H1 (cell line): ENCODE data around the gene MTURN. TPM values are rescaled to one million over a fixed set of nuclear protein-coding genes. Genes with fewer than 3 reads are reported as not detected.
A peak's percentile ranks its signal among the peaks of the same experiment; 100 is the strongest.

Experiments
- CTCF ChIA-PET: fragments of 300-600 bp; sonication (Branson Sonifier 250); formaldehyde crosslinking; loops from one replicate; lab custom pipeline; 2021; ENCODE audit not compliant: partially characterized antibody; lab: Charles Lee
- POLR2A ChIA-PET: fragments of 300-600 bp; sonication (Branson Sonifier 250); formaldehyde crosslinking; loops from one replicate; lab custom pipeline; 2021; ENCODE audit warnings: inconsistent platforms; ENCODE audit not compliant: partially characterized antibody; lab: Charles Lee
- DNase-seq, 2 experiments: peaks; one replicate each; pipeline versions ENCODE4 v3.0.0 to v3.0.0-alpha.2; 2010 to 2022; ENCODE audit warnings: low spot score in 2 of 2, low read depth in 1 of 2, mixed read lengths in 1 of 2
- FAIRE-seq: peaks from 2 replicates; lab custom pipeline; 2011; peaks lifted over from hg19 to GRCh38; lab: Jason Lieb, UNC
- H2AFZ ChIP-seq: 2 replicates; pipeline ENCODE4 v1.8.1; 2012; ENCODE audit warnings: low read length, inconsistent platforms
- H2AK5ac ChIP-seq: 2 replicates; pipeline ENCODE4 v1.6.1; 2013; ENCODE audit warnings: low read depth, low read length
- H2BK120ac ChIP-seq: replicated peaks from 2 replicates; pipeline ENCODE3; 2013; ENCODE audit warnings: low read depth, low read length, inconsistent platforms
- H2BK12ac ChIP-seq: 2 replicates; pipeline ENCODE4 v1.6.1; 2013; ENCODE audit warnings: low read depth, low read length
- H2BK15ac ChIP-seq: 2 replicates; pipeline ENCODE4 v1.6.1; 2013; ENCODE audit warnings: low read length
- H2BK20ac ChIP-seq: 2 replicates; pipeline ENCODE4 v1.6.1; 2013; ENCODE audit warnings: low read length
- H2BK5ac ChIP-seq: 2 replicates; pipeline ENCODE4 v1.6.1; 2013; ENCODE audit warnings: low read depth, low read length
- H3K14ac ChIP-seq: 2 replicates; pipeline ENCODE4 v1.6.1; 2013; ENCODE audit warnings: inconsistent platforms; ENCODE audit not compliant: insufficient read length
- H3K18ac ChIP-seq: 2 replicates; pipeline ENCODE4 v1.6.1; 2013; ENCODE audit warnings: low read length; ENCODE audit errors: extremely low read depth
- H3K23ac ChIP-seq: 2 replicates; pipeline ENCODE4 v1.6.1; 2013; ENCODE audit warnings: inconsistent platforms; ENCODE audit not compliant: insufficient read length
- H3K23me2 ChIP-seq: 2 replicates; pipeline ENCODE4 v1.6.1; 2013; ENCODE audit warnings: low read depth, low read length
- H3K27ac ChIP-seq: 2 replicates; pipeline ENCODE4 v1.6.1; 2011; ENCODE audit warnings: low read depth, low read length, inconsistent platforms
- H3K27me3 ChIP-seq, 4 experiments: replicated peaks in 1 of 4; 1 replicate in 1 of 4; 2 replicates in 3 of 4; pipeline versions ENCODE4 v1.6.1 to v1.8.1; 2011 to 2013; ENCODE audit warnings: low read length in 3 of 4, mild to moderate bottlenecking in 3 of 4, inconsistent platforms in 2 of 4, mixed read lengths in 2 of 4, moderate library complexity in 1 of 4; ENCODE audit not compliant: control insufficient read depth in 3 of 4, insufficient read depth in 3 of 4; ENCODE audit errors: extremely low read depth in 1 of 4
- H3K36me3 ChIP-seq, 4 experiments: 2 replicates each; pipeline versions ENCODE4 v1.6.1 to v1.8.1; 2011 to 2013; ENCODE audit warnings: mild to moderate bottlenecking in 4 of 4, low read length in 3 of 4, moderate library complexity in 2 of 4, control low read depth in 1 of 4, inconsistent platforms in 1 of 4; ENCODE audit not compliant: insufficient read depth in 4 of 4, control insufficient read depth in 2 of 4
- H3K4ac ChIP-seq: replicated peaks from 2 replicates; pipeline ENCODE3; 2013; ENCODE audit warnings: low read length, low read depth, mixed read lengths, inconsistent platforms; ENCODE audit not compliant: insufficient read length
- H3K4me1 ChIP-seq, 4 experiments: replicated peaks in 1 of 4; 1 replicate in 1 of 4; 2 replicates in 3 of 4; pipeline versions ENCODE4 v1.6.1 to v1.8.1; 2011 to 2013; ENCODE audit warnings: low read length in 3 of 4, inconsistent platforms in 2 of 4, mixed read lengths in 1 of 4; ENCODE audit not compliant: insufficient read depth in 4 of 4, control insufficient read depth in 3 of 4
- H3K4me2 ChIP-seq, 2 experiments: 2 replicates each; pipeline versions ENCODE4 v1.6.1 to v1.8.1; 2011 to 2013; ENCODE audit warnings: low read depth in 2 of 2, low read length in 2 of 2, control low read depth in 1 of 2, inconsistent platforms in 1 of 2, mild to moderate bottlenecking in 1 of 2; ENCODE audit not compliant: insufficient read depth in 1 of 2
- H3K4me3 ChIP-seq, 4 experiments: fragments of 200-600, 300-600 bp in 1 of 4; sonication (generic), shearing (Covaris generic), sonication (Bioruptor Twin) in 1 of 4; 2 replicates each; pipeline versions ENCODE4 v1.5.1 to v1.8.1; 2011 to 2016; ENCODE audit warnings: low read length in 4 of 4, low read depth in 3 of 4, control low read depth in 2 of 4, inconsistent platforms in 2 of 4, mild to moderate bottlenecking in 2 of 4, mixed read lengths in 1 of 4, moderate library complexity in 1 of 4; ENCODE audit not compliant: insufficient read depth in 2 of 4; ENCODE audit errors: extremely low read depth in 1 of 4
- H3K56ac ChIP-seq: replicated peaks from 2 replicates; pipeline ENCODE3; 2013; ENCODE audit warnings: low read depth, mild to moderate bottlenecking, mixed read lengths, low read length, inconsistent platforms; ENCODE audit not compliant: insufficient read length
- H3K79me1 ChIP-seq: 2 replicates; pipeline ENCODE4 v1.6.1; 2013; ENCODE audit warnings: low read depth, low read length, control low read depth
- H3K79me2 ChIP-seq, 2 experiments: 2 replicates each; pipeline versions ENCODE4 v1.6.1 to v1.8.1; 2012 to 2013; ENCODE audit warnings: low read length in 2 of 2, mild to moderate bottlenecking in 2 of 2, inconsistent platforms in 1 of 2; ENCODE audit not compliant: insufficient read depth in 2 of 2, control insufficient read depth in 1 of 2
- H3K9ac ChIP-seq, 4 experiments: replicated peaks in 1 of 4; 1 replicate in 1 of 4; 2 replicates in 3 of 4; pipeline versions ENCODE4 v1.6.1 to v1.8.1; 2011 to 2013; ENCODE audit warnings: low read depth in 3 of 4, low read length in 3 of 4, control low read depth in 2 of 4, mild to moderate bottlenecking in 2 of 4, moderate library complexity in 2 of 4, inconsistent platforms in 1 of 4; ENCODE audit errors: extremely low read depth in 1 of 4
- H3K9me3 ChIP-seq, 2 experiments: 2 replicates each; pipeline versions ENCODE4 v1.6.1 to v1.8.1; 2012 to 2013; ENCODE audit warnings: mild to moderate bottlenecking in 2 of 2, moderate library complexity in 2 of 2, control low read depth in 1 of 2, inconsistent platforms in 1 of 2, low read depth in 1 of 2, low read length in 1 of 2, mixed read lengths in 1 of 2; ENCODE audit not compliant: insufficient read depth in 2 of 2
- H4K20me1 ChIP-seq, 2 experiments: replicated peaks in 1 of 2; 2 replicates each; pipeline versions ENCODE3 to v1.8.1; 2011 to 2013; ENCODE audit warnings: inconsistent platforms in 2 of 2, low read length in 2 of 2, mild to moderate bottlenecking in 1 of 2; ENCODE audit not compliant: insufficient read depth in 2 of 2, control insufficient read depth in 1 of 2
- H4K5ac ChIP-seq: 2 replicates; pipeline ENCODE4 v1.6.1; 2013; ENCODE audit warnings: low read length, low read depth, mixed read lengths, inconsistent platforms; ENCODE audit not compliant: insufficient read length
- H4K8ac ChIP-seq: 2 replicates; pipeline ENCODE4 v1.8.0; 2013; ENCODE audit warnings: mild to moderate bottlenecking, moderate library complexity, low read length, inconsistent platforms; ENCODE audit not compliant: insufficient read depth; ENCODE audit errors: extremely low read depth
- H4K91ac ChIP-seq: replicated peaks from 2 replicates; pipeline ENCODE3; 2013; ENCODE audit warnings: low read length, mixed read lengths, inconsistent platforms; ENCODE audit not compliant: insufficient read length
- CBX8 ChIP-seq: fragments of 300-800, 300-1000 bp; sonication (generic); IDR thresholded peaks from 2 replicates; pipeline ENCODE4 v1.7.1; 2016; ENCODE audit warnings: low read depth, low read length, borderline replicate concordance
- CREB1 ChIP-seq: IDR thresholded peaks from 2 replicates; pipeline ENCODE4 v1.6.1; 2012; ENCODE audit warnings: inconsistent platforms
- CTBP2 ChIP-seq: IDR thresholded peaks from 2 replicates; pipeline ENCODE4 v1.7.0; 2011; ENCODE audit warnings: borderline replicate concordance, mild to moderate bottlenecking, moderate library complexity, mixed read lengths, low read length; ENCODE audit not compliant: insufficient read depth, insufficient read length
- EZH2 ChIP-seq: fragments of 200-600 bp; sonication (generic); IDR thresholded peaks from 2 replicates; pipeline ENCODE4 v1.7.1; 2012; ENCODE audit warnings: low read depth, mild to moderate bottlenecking, moderate library complexity, low read length, inconsistent platforms; ENCODE audit not compliant: severe bottlenecking
- KDM1A ChIP-seq: fragments of 200-600, 300-600 bp; sonication (generic); IDR thresholded peaks from 2 replicates; pipeline ENCODE4 v1.7.1; 2016; ENCODE audit warnings: mild to moderate bottlenecking, low read length, borderline replicate concordance
- MAFK ChIP-seq: IDR thresholded peaks from 2 replicates; pipeline ENCODE4 v1.6.1; 2012; ENCODE audit warnings: low read depth, mild to moderate bottlenecking, improper control_type of control experiment, low read length
- POLR2A ChIP-seq, 2 experiments: IDR thresholded peaks; 1 replicate in 1 of 2; 2 replicates in 1 of 2; pipeline ENCODE4 v1.6.1; 2011; ENCODE audit warnings: low read depth in 2 of 2, low read length in 2 of 2, mild to moderate bottlenecking in 2 of 2; ENCODE audit errors: control extremely low read depth in 1 of 2
- TBP ChIP-seq: IDR thresholded peaks from 2 replicates; pipeline ENCODE4 v1.6.1; 2011; ENCODE audit warnings: low read depth, low read length, improper control_type of control experiment
- TEAD4 ChIP-seq: IDR thresholded peaks from 2 replicates; pipeline ENCODE4 v1.6.1; 2012; ENCODE audit warnings: low read depth, low read length, inconsistent platforms, mixed read lengths
- WGBS, 2 experiments: shearing (Covaris generic) in 1 of 2; methylation state at CpG; one replicate each; pipeline versions ENCODE4 v1.1.6 to v1.1.7; 2013 to 2015; ENCODE audit warnings: low lambda C conversion rate in 2 of 2, mixed read lengths in 2 of 2, inconsistent platforms in 1 of 2, low coverage in 1 of 2, missing lambda C conversion rate in 1 of 2; ENCODE audit not compliant: insufficient replicate concordance in 2 of 2, insufficient coverage in 1 of 2, insufficient read length in 1 of 2; ENCODE audit errors: extremely low coverage in 1 of 2, missing lambda C conversion rate in 1 of 2; 5-methylcytosine and 5-hydroxymethylcytosine counted together
- long read RNA-seq, 2 experiments: library from RNA in 1 of 2; library from capped mRNA in 1 of 2; stranded (forward); transcript quantifications; one replicate each; pipeline ENCODE4 v2.0.0, GENCODE V29; 2021; ENCODE audit warnings: inconsistent platforms in 1 of 2
- polyA minus RNA-seq, 3 experiments: library from RNA; depleted of rRNA, polyadenylated mRNA; stranded (reverse); fragments of >200 nt; gene quantifications; 1 replicate in 2 of 3; 2 replicates in 1 of 3; pipeline ENCODE4 v1.2.3, GENCODE V29; 2011
- polyA plus RNA-seq, 7 experiments: library from polyadenylated mRNA; depleted of rRNA in 3 of 7; stranded (reverse) in 5 of 7; unstranded in 2 of 7; fragments of >200 nt in 5 of 7; fragments of 200-250 nt in 2 of 7; gene quantifications; 1 replicate in 5 of 7; 2 replicates in 1 of 7; 4 replicates in 1 of 7; pipeline versions ENCODE4 v1.2.1 to v1.2.3, GENCODE V29; 2011 to 2013; ENCODE audit warnings: missing spikeins in 2 of 7, mixed read lengths in 2 of 7
- total RNA-seq: library from RNA; stranded (reverse); fragmentation: NEBNext Ultra II Directional; extraction: Animal tissue kit (Norgen Biotek cat#: 25700); gene quantifications from 2 replicates; pipeline ENCODE4 v1.2.1, GENCODE V29; 2021

The MTURN gene
- total RNA-seq (5.3 and 5.8 TPM in 2 replicates), polyA plus RNA-seq (2011; rRNA removed) (2.2 and 2.6 TPM in 2 replicates), polyA minus RNA-seq (2011; rRNA and poly(A)+ RNA removed) (5.8 and 5.9 TPM in 2 replicates)
- 4.2 TPM for polyA plus RNA-seq (2011; cell fraction: cytosol; rRNA removed)
- polyA plus RNA-seq (2011; cell fraction: nucleus; rRNA removed), result 6.0 TPM
- polyA plus RNA-seq (2012, experiment 1 of 2), result 4.3 to 5.8 TPM (median 4.6 TPM) in 4 replicates
- 0.85 TPM for polyA plus RNA-seq (2012, experiment 2 of 2)
- polyA plus RNA-seq (2013, experiment 1 of 2), result 3.1 TPM
- 2.7 TPM for polyA plus RNA-seq (2013, experiment 2 of 2)
- polyA minus RNA-seq (2011; cell fraction: cytosol; rRNA and poly(A)+ RNA removed), result 3.5 TPM
- polyA minus RNA-seq (2011; cell fraction: nucleus; rRNA and poly(A)+ RNA removed), result 6.3 TPM
- long read RNA-seq, experiment 1, partial matches to known transcripts, result 1 of 5 reads
- long read RNA-seq, experiment 1, other reads (novel, unspliced or antisense), result 4 of 5 reads
- long read RNA-seq, experiment 2, result 0 reads

- Histone ChIP-seq H2AK5ac (no peak within 1 kb of the TSS), H3K18ac (no peak within 1 kb of the TSS), H3K79me1 (no peaks in the 10 kb centered on the region), H3K9me3 (no peaks in the 10 kb centered on the region), H3K9ac (peak within 1 kb of the TSS; percentile 54 to 70 (median 67); a peak in 6 of 7 replicates), H3K4me1 (peaks cover 0 to 4% (median 3%) of the 10 kb centered on the region in 4 experiments; a peak in 3 of 7 replicates), H3K23me2 (peaks cover 11% of the 10 kb centered on the region), H3K27me3 (peaks cover 3 to 19% (median 16%) of the 10 kb centered on the region in 4 experiments), H3K56ac (no peak within 1 kb of the TSS), H3K14ac (no peak within 1 kb of the TSS), H3K23ac (no peak within 1 kb of the TSS), H3K4me3 (peak within 1 kb of the TSS; percentile 51 to 86 (median 70)), H4K5ac (no peak within 1 kb of the TSS), H2BK12ac (no peak within 1 kb of the TSS), H3K4ac (no peak within 1 kb of the TSS), H2BK15ac (0 out of 2 replicates have a peak within 1 kb of the TSS, but pooled peaks have one; percentile 37), H4K8ac (peak within 1 kb of the TSS; percentile 88; the same call in 1 of the 2 replicates), H2AFZ (peak within 1 kb of the TSS; percentile 94; the same call in 1 of the 2 replicates), H2BK120ac (no peak within 1 kb of the TSS), H3K4me2 (peak within 1 kb of the TSS; percentile 77 to 93), H2BK20ac (no peak within 1 kb of the TSS), H3K79me2 (no peaks in the 10 kb centered on the region), H4K20me1 (peaks cover 0 to 3% of the 10 kb centered on the region in 2 experiments), H3K36me3 (no peaks in the 10 kb centered on the region), H4K91ac (no peak within 1 kb of the TSS), H2BK5ac (no peak within 1 kb of the TSS), H3K27ac (no peak within 1 kb of the TSS; the same call in 1 of the 2 replicates)
- DNase-seq (peak; percentile 76 to 96), FAIRE-seq (no peak)
- ChIA-PET CTCF (interaction anchor here (0.6 to 1.2 kb wide), 7 partner anchors 9 to 429 kb away, joined by 3 to 4 read pairs (median 3); no protein-coding TSS in a partner anchor), POLR2A (interaction anchor here (0.7 to 1.6 kb wide), 8 partner anchors 9 to 353 kb away, joined by 3 to 4 read pairs (median 4); partner anchors contain the start of gene FKBP14)
- 2% methylated on average over 35 of the region's 99 CpGs; no CpG with 5 or more reads in 1 of the 2 experiments for WGBS, 2 experiments
- TF ChIP-seq TBP (no peak), POLR2A (IDR thresholded peaks at IDR 0.05; ENCODE audit: control extremely low read depth in 1 of 2, low read depth in 2 of 2, low read length in 2 of 2) (no peak), CTBP2 (no peak), TEAD4 (peak; percentile 89), CBX8 (no peak), CREB1 (peak; percentile 97), MAFK (no peak), KDM1A (no peak), EZH2 (no peak)
Observed at GRCh38 chr7:30134611-30135300, at the start of gene MTURN. MTURN (plus strand) TSS chr7:30134986; CDS start chr7:30135137, 151 bp downstream.
